MM.1S (cell line): ENCODE results near the gene FAT4.

ENCODE experiments used
- EZH2 ChIP-seq: fragments of 300-600 bp; sonication (generic); optimal IDR thresholded peaks from 2 replicates; pipeline ENCODE3; 2017; ENCODE audit warnings: low read depth, mild to moderate bottlenecking, antibody characterized with exemption, low read length, mixed read lengths
- EZH2phosphoT487 ChIP-seq: fragments of 300-600 bp; sonication (generic); IDR thresholded peaks from 2 replicates; pipeline ENCODE4 v1.6.1; 2018; ENCODE audit warnings: antibody characterized with exemption, low read length
- TF ChIP-seq, protein P1 (sequence below): fragments of 300-600 bp; sonication (generic); IDR thresholded peaks from 2 replicates; pipeline ENCODE4 v1.5.1; 2016; ENCODE audit warnings: antibody characterized with exemption, low read length, mixed read lengths

DNA sequence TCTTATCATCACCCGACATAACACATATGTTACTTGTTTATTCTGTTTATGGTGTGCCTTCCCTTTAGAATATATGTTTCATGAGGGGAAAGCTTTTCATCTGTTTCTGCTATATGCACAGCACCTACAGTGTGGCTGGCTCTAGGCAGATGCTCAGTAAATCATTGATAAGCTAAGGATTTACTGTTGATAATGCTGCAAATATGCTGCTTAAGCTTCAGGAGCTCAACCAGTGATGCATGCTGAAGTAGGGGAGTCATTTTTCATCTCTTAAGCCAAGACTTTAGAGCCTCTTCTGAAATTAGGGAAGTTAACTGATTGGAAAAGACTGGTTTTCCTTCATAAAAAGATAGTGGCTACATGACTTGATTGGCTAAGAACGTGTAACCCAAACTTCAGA is 16.4 kb downstream of the FAT4 start:
- TF ChIP-seq, protein P1, sequence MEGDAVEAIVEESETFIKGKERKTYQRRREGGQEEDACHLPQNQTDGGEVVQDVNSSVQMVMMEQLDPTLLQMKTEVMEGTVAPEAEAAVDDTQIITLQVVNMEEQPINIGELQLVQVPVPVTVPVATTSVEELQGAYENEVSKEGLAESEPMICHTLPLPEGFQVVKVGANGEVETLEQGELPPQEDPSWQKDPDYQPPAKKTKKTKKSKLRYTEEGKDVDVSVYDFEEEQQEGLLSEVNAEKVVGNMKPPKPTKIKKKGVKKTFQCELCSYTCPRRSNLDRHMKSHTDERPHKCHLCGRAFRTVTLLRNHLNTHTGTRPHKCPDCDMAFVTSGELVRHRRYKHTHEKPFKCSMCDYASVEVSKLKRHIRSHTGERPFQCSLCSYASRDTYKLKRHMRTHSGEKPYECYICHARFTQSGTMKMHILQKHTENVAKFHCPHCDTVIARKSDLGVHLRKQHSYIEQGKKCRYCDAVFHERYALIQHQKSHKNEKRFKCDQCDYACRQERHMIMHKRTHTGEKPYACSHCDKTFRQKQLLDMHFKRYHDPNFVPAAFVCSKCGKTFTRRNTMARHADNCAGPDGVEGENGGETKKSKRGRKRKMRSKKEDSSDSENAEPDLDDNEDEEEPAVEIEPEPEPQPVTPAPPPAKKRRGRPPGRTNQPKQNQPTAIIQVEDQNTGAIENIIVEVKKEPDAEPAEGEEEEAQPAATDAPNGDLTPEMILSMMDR = no peak
- no peak for TF ChIP-seq EZH2
- no peak for TF ChIP-seq EZH2phosphoT487
